IPS-NIHi7 (cell line): ENCODE measurements around the gene WAPL.
A peak's percentile ranks its signal among the peaks of the same experiment; 100 is the strongest.
"Not testable (repeated sequence)": the region's sequence is repeated elsewhere in the genome, so short reads cannot be mapped to it uniquely, and the experiment has no call there.

Source experiments
- DNase-seq: peaks from one replicate; pipeline ENCODE4 v3.0.0; 2012; ENCODE audit warnings: mixed read lengths; ENCODE audit errors: extremely low spot score

Gene WAPL, protein sequence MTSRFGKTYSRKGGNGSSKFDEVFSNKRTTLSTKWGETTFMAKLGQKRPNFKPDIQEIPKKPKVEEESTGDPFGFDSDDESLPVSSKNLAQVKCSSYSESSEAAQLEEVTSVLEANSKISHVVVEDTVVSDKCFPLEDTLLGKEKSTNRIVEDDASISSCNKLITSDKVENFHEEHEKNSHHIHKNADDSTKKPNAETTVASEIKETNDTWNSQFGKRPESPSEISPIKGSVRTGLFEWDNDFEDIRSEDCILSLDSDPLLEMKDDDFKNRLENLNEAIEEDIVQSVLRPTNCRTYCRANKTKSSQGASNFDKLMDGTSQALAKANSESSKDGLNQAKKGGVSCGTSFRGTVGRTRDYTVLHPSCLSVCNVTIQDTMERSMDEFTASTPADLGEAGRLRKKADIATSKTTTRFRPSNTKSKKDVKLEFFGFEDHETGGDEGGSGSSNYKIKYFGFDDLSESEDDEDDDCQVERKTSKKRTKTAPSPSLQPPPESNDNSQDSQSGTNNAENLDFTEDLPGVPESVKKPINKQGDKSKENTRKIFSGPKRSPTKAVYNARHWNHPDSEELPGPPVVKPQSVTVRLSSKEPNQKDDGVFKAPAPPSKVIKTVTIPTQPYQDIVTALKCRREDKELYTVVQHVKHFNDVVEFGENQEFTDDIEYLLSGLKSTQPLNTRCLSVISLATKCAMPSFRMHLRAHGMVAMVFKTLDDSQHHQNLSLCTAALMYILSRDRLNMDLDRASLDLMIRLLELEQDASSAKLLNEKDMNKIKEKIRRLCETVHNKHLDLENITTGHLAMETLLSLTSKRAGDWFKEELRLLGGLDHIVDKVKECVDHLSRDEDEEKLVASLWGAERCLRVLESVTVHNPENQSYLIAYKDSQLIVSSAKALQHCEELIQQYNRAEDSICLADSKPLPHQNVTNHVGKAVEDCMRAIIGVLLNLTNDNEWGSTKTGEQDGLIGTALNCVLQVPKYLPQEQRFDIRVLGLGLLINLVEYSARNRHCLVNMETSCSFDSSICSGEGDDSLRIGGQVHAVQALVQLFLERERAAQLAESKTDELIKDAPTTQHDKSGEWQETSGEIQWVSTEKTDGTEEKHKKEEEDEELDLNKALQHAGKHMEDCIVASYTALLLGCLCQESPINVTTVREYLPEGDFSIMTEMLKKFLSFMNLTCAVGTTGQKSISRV (N-terminal part only)

DNA sequence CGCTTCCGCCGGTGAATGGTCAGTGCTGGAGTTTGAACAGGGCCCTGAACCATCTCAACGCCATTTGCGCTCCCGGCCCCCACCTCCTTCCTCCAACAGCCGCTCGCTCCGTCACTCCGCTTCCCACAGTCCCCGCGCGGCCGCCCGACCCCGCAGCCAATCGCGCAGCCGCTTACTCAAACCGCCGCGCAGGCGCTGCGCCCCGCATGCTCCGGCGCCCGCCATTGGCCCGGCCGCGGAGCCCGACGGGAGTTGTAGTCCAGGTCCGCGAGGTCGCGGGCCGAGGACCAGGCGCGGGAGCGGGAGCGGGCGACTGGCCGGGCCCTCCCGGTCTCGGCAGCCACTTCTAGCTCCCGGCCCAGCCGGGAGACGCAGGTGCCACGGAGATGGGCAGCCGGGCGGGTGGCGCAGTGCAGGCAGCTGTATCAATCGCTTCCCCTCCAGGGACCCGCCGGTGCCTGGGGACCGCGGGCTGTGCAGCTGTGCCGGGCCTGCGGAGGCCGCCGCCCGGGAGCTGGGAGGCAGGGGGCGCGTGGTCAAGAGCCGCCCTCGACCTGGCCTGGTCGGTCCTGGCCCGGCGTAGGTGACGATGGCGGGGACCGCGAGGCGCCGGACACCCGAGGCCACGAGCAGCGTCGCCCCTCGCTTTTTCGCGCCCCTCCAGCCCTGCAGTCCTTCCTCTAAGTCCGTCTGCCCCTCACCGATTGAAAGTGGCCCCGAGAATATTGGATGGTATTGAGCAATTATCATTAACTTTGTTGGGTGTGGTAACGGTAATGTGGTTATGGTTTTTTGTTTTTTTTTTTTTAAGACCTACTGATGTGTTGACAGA lies at the start of gene WAPL:
WAPL (minus strand) TSS at position 115 of the 832 bp plus-strand sequence. CDS start 3,723 bp downstream, outside the sequence.
- DNase-seq: peak; percentile 99

GRCh38 chr10:86569335-86569734 lies 47.7 kb upstream of the WAPL start:
- DNase-seq: no peak

DNA sequence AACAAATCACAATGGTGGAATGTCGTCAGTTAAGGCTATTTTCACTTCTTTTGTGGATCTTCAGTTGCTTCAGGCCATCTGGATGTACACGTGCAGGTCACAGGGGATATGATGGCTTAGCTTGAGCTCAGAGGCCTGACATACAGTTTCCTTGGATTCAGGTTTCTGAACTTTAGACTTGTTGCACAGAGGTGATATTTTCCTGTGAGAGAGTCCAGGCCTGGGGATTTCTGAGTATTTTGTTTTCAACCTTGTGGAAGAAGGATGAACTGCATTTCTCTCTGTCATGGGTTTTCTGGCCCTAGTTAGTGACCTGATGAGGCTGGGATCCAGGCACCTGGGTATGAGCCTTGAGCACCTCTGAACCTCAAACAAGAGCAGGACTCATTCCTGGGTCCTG lies 44.9 kb upstream of the WAPL start:
- DNase-seq: not testable (repeated sequence)

DNA sequence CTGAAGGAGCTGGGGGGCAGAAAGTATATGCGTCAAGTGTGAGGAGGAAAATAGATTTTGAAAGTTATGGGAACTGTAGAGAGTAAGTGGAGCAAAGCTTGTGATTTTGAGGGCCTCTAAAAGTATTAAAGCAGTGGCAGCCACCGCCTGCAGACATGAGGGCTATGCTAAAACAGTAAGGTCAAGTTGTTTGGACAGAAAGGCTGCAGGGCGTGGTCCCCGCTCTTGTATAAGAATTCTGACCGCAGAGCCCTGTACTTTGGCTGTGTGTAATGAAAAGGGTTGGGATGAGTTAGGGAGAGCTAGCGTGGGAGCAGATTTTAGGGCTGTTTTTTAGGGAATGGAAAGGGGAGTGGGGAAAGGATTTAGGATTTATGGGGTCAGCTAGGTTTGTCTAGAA lies 41.7 kb upstream of the WAPL start:
- DNase-seq: not testable (repeated sequence)

- DNase-seq: not testable (repeated sequence)
Observed at GRCh38 chr10:86558695-86559094, 37.1 kb upstream of the WAPL start.

DNA sequence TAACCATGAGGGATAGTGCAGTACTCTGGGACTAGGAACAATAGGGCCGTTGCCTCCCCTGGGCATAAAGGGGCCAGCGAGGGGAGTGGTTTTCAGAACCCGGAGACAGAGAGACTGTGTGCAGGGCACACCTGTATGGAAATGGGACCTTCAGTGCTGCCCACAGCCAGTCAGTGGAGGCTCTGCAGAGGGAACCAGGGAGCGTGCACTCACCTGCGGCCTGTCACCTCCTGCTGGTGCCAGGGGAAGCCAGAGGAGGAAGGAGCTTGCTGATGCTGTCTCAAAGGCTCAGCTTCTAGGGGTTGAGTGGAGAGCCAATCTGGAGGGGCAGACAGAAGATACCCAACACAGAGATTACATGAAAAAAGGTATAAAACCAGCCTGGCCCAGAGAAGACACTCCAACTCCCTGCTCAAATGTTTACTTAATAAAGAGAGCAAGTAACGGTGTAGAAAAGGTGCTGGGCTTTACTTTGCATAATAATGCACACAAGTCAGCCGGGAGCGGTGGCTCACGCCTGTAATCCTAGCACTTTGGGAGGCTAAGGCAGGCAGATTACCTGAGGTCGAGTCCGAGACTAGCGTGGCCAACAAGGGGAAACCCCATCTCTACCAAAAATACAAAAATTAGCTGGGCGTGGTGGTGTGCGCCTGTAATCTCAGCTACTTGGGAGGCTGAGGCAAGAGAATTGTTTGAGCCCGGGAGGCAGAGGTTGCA lies 35.5 kb upstream of the WAPL start:
- DNase-seq: no peak

GRCh38 chr10:86556532-86556931 lies 34.9 kb upstream of the WAPL start:
- no peak for DNase-seq

DNA sequence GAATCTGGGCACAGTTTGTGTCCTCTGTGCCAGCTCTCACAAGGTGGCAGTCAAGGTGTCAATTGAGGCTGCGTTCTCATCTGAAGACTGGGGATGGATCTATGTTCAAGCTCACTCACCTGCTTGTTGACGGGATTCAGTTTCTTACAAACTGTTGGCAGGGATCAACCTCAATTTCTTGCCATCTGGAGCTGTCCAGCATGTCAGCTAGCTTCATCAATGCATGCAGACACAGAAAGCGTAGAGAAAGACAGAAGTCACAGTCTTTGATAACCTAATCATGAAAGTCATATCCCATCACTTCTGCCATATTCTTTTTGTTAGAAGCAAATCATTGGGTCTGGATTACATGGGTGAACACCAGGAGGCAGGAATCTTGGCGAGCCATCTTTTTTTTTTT lies 32.0 kb upstream of the WAPL start:
- no peak for DNase-seq

- DNase-seq: no peak
Observed at GRCh38 chr10:86553213-86553612, 31.6 kb upstream of the WAPL start.

DNA sequence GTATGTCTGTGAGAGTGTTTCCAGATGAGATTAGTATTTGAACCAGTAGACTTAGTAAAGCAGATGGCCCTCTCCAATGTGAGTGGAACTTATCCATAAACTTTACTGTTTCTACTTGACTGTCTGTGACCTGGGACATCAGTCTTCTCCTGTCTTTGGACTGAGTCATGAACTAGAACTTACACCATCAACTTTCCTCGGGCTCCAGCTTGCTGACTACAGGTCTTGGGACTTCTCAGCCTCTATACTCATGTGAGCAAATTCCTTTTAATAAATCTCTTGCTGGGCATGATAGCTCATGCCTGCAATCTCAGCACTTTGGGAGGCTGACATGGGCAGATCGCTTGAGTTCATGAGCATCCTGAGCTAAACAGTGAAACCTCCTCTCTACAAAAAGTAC lies 25.7 kb upstream of the WAPL start:
- no peak for DNase-seq

DNA sequence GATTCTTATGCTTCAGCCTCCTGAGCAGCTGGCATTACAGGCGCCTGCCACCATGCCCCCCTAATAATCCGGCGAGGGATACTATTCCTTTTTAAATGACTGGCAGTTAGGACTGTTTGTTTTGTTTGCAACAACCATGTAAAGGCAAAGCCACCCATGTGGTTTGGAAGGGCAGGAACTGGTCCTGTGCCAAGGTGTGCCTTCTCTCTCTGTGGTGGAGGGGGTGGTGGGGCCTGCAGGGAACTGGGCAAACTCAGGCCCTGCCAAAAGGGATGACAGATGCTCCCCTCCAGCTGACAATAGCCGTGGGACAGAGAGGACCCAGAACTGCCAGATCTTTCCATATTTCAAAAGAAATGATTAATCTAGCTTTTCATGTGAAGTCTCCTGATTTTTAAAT lies 23.5 kb upstream of the WAPL start:
- DNase-seq: no peak

DNA sequence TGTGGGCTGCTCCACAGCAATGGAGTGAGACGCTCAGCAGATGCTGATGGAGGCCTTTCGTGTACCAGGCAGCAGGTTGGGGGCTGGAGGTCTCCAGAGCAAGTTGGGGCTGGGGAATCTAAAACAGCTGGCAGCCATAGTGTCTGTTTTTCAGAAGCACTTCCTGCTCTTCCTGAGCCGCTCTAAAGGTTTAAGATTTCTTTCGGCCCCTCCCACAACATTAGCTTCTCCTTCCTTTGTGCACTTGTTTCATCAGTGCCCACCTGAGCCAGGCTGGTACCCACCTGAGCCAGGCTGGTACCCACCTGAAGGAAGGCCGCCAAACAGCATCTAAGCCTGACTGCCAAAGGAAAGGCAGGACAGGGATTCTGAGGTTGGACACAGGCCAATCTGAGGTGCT lies 18.4 kb upstream of the WAPL start:
- DNase-seq: no peak

DNA sequence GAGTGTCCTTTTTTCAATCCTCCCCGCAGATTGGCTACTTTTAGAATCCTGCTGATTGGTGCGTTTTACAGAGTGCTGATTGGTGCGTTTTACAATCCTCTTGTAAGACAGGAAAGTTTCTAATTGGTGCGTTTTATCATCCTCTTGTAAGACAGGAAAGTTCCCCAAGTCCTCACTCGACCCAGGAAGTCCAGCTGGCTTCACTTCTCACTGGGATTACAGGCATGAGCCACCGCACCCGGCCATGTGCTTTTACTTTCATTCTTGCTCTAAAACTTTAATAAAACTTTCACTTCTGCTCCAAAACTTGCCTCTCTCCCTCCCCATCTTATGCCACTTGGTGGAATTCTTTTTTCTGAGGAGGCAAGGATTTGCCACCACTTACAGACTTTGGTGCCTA lies 17.0 kb upstream of the WAPL start:
- no peak for DNase-seq

- DNase-seq: not testable (repeated sequence)
Observed at GRCh38 chr10:86538040-86538439, 16.4 kb upstream of the WAPL start.

GRCh38 chr10:86536294-86536861 lies 14.8 kb upstream of the WAPL start:
- DNase-seq: peak; percentile 57

- DNase-seq: peak; percentile 92
Observed at GRCh38 chr10:86535132-86535882, 13.7 kb upstream of the WAPL start.

DNA sequence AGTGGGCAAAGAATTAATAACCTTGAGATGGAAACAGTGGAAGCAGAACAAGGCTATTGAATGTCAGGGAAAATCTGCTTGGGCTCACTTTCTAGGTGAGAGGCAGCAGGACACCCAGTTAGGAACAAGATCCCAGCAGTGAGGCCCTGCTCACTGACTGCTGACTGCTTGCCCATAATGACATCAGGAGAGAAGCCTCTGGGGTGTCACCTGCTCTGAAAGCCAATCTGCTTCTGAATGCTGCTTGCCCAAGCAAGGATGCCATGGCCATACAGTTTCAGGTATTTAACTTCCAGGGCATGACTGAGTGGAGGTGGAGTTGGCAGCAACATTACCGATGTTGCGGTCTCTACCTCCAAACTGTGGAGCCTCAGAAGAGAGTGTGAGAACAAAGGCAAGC lies 11.7 kb upstream of the WAPL start:
- no peak for DNase-seq

DNA sequence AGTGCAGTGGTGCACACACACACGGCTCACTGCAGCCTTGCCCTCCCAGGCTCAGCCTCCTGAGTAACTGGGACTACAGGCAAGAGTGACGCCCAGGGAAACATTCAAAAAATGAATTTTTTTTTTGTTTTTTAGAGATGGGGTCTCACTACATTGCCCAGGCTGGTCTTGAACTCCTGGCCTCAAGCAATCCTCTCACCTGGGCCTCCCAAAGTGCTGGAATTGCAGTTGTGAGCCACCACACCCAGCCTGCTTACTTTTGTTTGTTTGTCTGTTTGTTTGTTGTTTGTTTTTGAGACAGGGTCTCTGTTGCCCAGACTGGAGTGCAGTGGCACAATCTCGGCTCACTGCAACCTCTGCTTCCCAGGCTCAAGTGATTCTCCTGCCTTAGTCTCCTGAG lies 7.1 kb upstream of the WAPL start:
- DNase-seq: not testable (repeated sequence)

DNA sequence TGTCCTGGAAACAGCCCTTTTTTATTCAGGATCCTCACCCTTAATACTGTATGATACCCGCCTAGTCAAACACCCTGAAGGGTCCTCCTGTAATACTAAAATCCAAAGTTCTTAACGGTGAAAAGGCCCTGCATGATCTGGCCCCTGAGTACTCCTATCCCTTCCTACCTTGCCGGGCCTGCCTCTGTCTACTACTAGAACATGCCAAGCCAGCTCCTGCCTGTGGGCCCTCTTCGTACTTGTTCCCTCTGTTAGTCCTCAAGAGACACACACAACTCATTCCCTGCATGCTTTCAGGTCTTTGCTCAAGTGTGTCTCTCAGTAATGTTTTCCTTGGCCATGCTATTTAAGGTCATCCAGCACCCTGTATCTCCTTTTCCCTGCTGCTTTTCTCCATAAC lies 5.0 kb upstream of the WAPL start:
- no peak for DNase-seq
